ENCODE data around the gene FXYD4. TPM values are rescaled to one million over a fixed set of nuclear protein-coding genes. Genes with fewer than 3 reads are reported as not detected.

FXYD4 gene
- total RNA-seq, 1 experiment from 2014 or later: not detected

GRCh38 chr10:43410345-43410744 is 38.9 kb downstream of the FXYD4 start:
- ATAC-seq (no peak), DNase-seq (ENCODE audit: low spot score) (no peak)
- no peak for TF ChIP-seq CBFB (CRISPR knock-in tag; IDR thresholded peaks at IDR 0.05; ENCODE audit: low read depth)
- no peak for TF ChIP-seq ATF1 (CRISPR knock-in tag; IDR thresholded peaks at IDR 0.05)
- TF ChIP-seq GTF2I (CRISPR knock-in tag; conservative IDR thresholded peaks at IDR 0.05): no peak
- TF ChIP-seq TP53 (CRISPR knock-in tag; IDR thresholded peaks at IDR 0.05): no peak
- TF ChIP-seq MAX (CRISPR knock-in tag; IDR thresholded peaks at IDR 0.05): no peak
- CTCF ChIA-PET: interaction anchor here (1.5 to 1.6 kb wide), 2 partner anchors 189 to 208 kb away, joined by 5 read pairs; no protein-coding TSS in a partner anchor
- Mint-ChIP-seq H3K36me3 (no peaks in the 10 kb centered on the region), H3K27me3 (ENCODE audit: low read depth) (no peaks in the 10 kb centered on the region), H3K4me1 (peaks cover 19% of the 10 kb centered on the region), H3K27ac (peak overlapping the region; percentile 66; the same call in 1 of the 2 replicates), H3K9me3 (no peaks in the 10 kb centered on the region), H3K4me3 (peak overlapping the region; percentile 92)
- POLR2A ChIA-PET: interaction anchor here (1.7 kb wide), 2 partner anchors 10 to 15 kb away, joined by 8 to 11 read pairs; no protein-coding TSS in a partner anchor

- ATAC-seq (no peak), DNase-seq (ENCODE audit: low spot score) (no peak)
- no peaks in the 10 kb centered on the region for H3K9me3 Mint-ChIP-seq
- ChIA-PET POLR2A (no interaction called here), CTCF (no interaction called here)
- peaks cover 10% of the 10 kb centered on the region for H3K4me1 Mint-ChIP-seq
- H3K27ac Mint-ChIP-seq: no peak overlapping the region
- TF ChIP-seq E2F4 (CRISPR knock-in tag; IDR thresholded peaks at IDR 0.05; ENCODE audit: borderline replicate concordance, low read depth): no peak
- TF ChIP-seq USF2 (CRISPR knock-in tag; IDR thresholded peaks at IDR 0.05): no peak
- no peaks in the 10 kb centered on the region for H3K27me3 Mint-ChIP-seq (ENCODE audit: low read depth)
- H3K4me3 Mint-ChIP-seq: no peak overlapping the region
- no peaks in the 10 kb centered on the region for H3K36me3 Mint-ChIP-seq
Measured at GRCh38 chr10:43411536-43411935, 40.1 kb downstream of the FXYD4 start.

- H3K27me3 Mint-ChIP-seq (ENCODE audit: low read depth): peaks cover 6% of the 10 kb centered on the region
- POLR2A ChIA-PET: no interaction called here
Measured at GRCh38 chr10:43415544-43415943, 44.1 kb downstream of the FXYD4 start.

More at GRCh38 chr10:43415544-43415943, 44.1 kb downstream of the FXYD4 start:
- H3K27ac Mint-ChIP-seq: no peak overlapping the region
- ATAC-seq (no peak), DNase-seq (ENCODE audit: low spot score) (no peak)
- no peak for TF ChIP-seq TCF7 (CRISPR knock-in tag; IDR thresholded peaks at IDR 0.05; ENCODE audit: low read depth)
- no peak for TF ChIP-seq USF2 (CRISPR knock-in tag; IDR thresholded peaks at IDR 0.05)
- TF ChIP-seq ZSCAN18 (CRISPR knock-in tag; IDR thresholded peaks at IDR 0.05): no peak
- no peak for TF ChIP-seq E2F1 (CRISPR knock-in tag; IDR thresholded peaks at IDR 0.05)
- TF ChIP-seq RORB (CRISPR knock-in tag; IDR thresholded peaks at IDR 0.05): no peak
- TF ChIP-seq PRRX2 (CRISPR knock-in tag; IDR thresholded peaks at IDR 0.05): no peak
- no peak for TF ChIP-seq ZNF219 (CRISPR knock-in tag; IDR thresholded peaks at IDR 0.05; ENCODE audit: borderline replicate concordance)
- no peak for TF ChIP-seq USF1 (CRISPR knock-in tag; IDR thresholded peaks at IDR 0.05)
- TF ChIP-seq SOX15 (CRISPR knock-in tag; IDR thresholded peaks at IDR 0.05): no peak
- no peak for TF ChIP-seq ZNF512 (CRISPR knock-in tag; IDR thresholded peaks at IDR 0.05; ENCODE audit: borderline replicate concordance)
- no peak for TF ChIP-seq GTF2I (CRISPR knock-in tag; conservative IDR thresholded peaks at IDR 0.05)
- TF ChIP-seq SP1 (CRISPR knock-in tag; conservative IDR thresholded peaks at IDR 0.05): no peak
- TF ChIP-seq PREB (CRISPR knock-in tag; IDR thresholded peaks at IDR 0.05; ENCODE audit: borderline replicate concordance): no peak
- 0 out of 2 replicates have a peak, but pooled peaks cover 2% of the 10 kb centered on the region for H3K4me1 Mint-ChIP-seq
- no peaks in the 10 kb centered on the region for H3K36me3 Mint-ChIP-seq
- no peak overlapping the region for H3K4me3 Mint-ChIP-seq
- CTCF ChIA-PET: interaction anchor here (0.6 kb wide), 1 partner anchor 127 kb away, joined by 5 read pairs; no protein-coding TSS in a partner anchor
- H3K9me3 Mint-ChIP-seq: no peaks in the 10 kb centered on the region

All from WTC11 (cell line).